GM11168 (cell line): ENCODE results near the gene COL20A1.
"Not testable (repeated sequence)": the region's sequence is repeated elsewhere in the genome, so short reads cannot be mapped to it uniquely, and the experiment has no call there.

Experiments used
- in situ Hi-C: fragments of 300-500 bp; cut with MboI; formaldehyde crosslinking; loops from one replicate; pipeline ENCODE4 v1.12.0; 2022; ENCODE audit warnings: low sequenced_read_pairs; ENCODE audit not compliant: unreplicated experiment

Gene COL20A1

GRCh38 chr20:63292904-63293303 is at the start of gene COL20A1:
COL20A1 (plus strand) TSS chr20:63293186; CDS start chr20:63295108, 1,922 bp downstream.
- in situ Hi-C loops = no loop called here

- in situ Hi-C loops = no loop called here
Measured at GRCh38 chr20:63243604-63244247, 49.3 kb upstream of the COL20A1 start.

GRCh38 chr20:63244468-63244867 is 48.5 kb upstream of the COL20A1 start:
- in situ Hi-C loops = no loop called here

- in situ Hi-C loops = no loop called here
Measured at GRCh38 chr20:63246490-63247288, 46.3 kb upstream of the COL20A1 start.

- in situ Hi-C loops = no loop called here
Measured at GRCh38 chr20:63247671-63248228, 45.2 kb upstream of the COL20A1 start.

- in situ Hi-C loops = no loop called here
Measured at GRCh38 chr20:63248835-63249591, 44.0 kb upstream of the COL20A1 start.

GRCh38 chr20:63249891-63250290 is 43.1 kb upstream of the COL20A1 start:
- in situ Hi-C loops = no loop called here

GRCh38 chr20:63251350-63251749 is 41.6 kb upstream of the COL20A1 start:
- in situ Hi-C loops = not testable (repeated sequence)

- in situ Hi-C loops = no loop called here
Measured at GRCh38 chr20:63252284-63252711, 40.7 kb upstream of the COL20A1 start.

GRCh38 chr20:63253065-63253437 is 39.9 kb upstream of the COL20A1 start:
- in situ Hi-C loops = no loop called here

GRCh38 chr20:63253438-63254231 is 39.4 kb upstream of the COL20A1 start:
- in situ Hi-C loops = no loop called here

- in situ Hi-C loops = no loop called here
Measured at GRCh38 chr20:63254232-63254605, 38.8 kb upstream of the COL20A1 start, which contains the start of gene NKAIN4. NKAIN4 (minus strand) TSS chr20:63254463; CDS start chr20:63254450, 13 bp downstream.

- in situ Hi-C loops = no loop called here
Measured at GRCh38 chr20:63254606-63255384, 38.2 kb upstream of the COL20A1 start.

GRCh38 chr20:63255931-63256704 is 36.9 kb upstream of the COL20A1 start:
- in situ Hi-C loops = no loop called here

GRCh38 chr20:63256954-63257353 is 36.0 kb upstream of the COL20A1 start:
- in situ Hi-C loops = no loop called here

- in situ Hi-C loops = no loop called here
Measured at GRCh38 chr20:63257629-63258028, 35.4 kb upstream of the COL20A1 start.

GRCh38 chr20:63258781-63259180 is 34.2 kb upstream of the COL20A1 start:
- in situ Hi-C loops = no loop called here

- in situ Hi-C loops = no loop called here
Measured at GRCh38 chr20:63259734-63260460, 33.1 kb upstream of the COL20A1 start.
